ENCODE results near the gene CYSRT1. TPM values are rescaled to one million over a fixed set of nuclear protein-coding genes. Genes with fewer than 3 reads are reported as not detected.

Gene CYSRT1
- total RNA-seq, 1 experiment from 2014 or later = 0.21 TPM

GRCh38 chr9:137220317-137221094 lies 4.5 kb upstream of the CYSRT1 start:
- in situ Hi-C loops (cut with HindIII; ENCODE audit: low pct_unique_long_range_greater_than_20kb, low sequenced_read_pairs) = no loop called here
- DNase-seq (ENCODE audit: low read depth, low spot score) = no peak

- no peak for DNase-seq (ENCODE audit: low read depth, low spot score)
- in situ Hi-C loops (cut with HindIII; ENCODE audit: low pct_unique_long_range_greater_than_20kb, low sequenced_read_pairs) = no loop called here
These were observed 3.9 kb upstream of the CYSRT1 start for GRCh38 chr9:137221095-137221505.

GRCh38 chr9:137221506-137222111 lies 3.4 kb upstream of the CYSRT1 start:
- in situ Hi-C loops (cut with HindIII; ENCODE audit: low pct_unique_long_range_greater_than_20kb, low sequenced_read_pairs) = no loop called here
- no peak for DNase-seq (ENCODE audit: low read depth, low spot score)

- no peak for DNase-seq (ENCODE audit: low read depth, low spot score)
- in situ Hi-C loops (cut with HindIII; ENCODE audit: low pct_unique_long_range_greater_than_20kb, low sequenced_read_pairs) = no loop called here
These were observed 2.5 kb upstream of the CYSRT1 start, which contains the start of gene RNF208 for GRCh38 chr9:137222190-137223077. RNF208 (minus strand) TSS chr9:137222240; CDS start chr9:137221212, 1,028 bp downstream.

GRCh38 chr9:137223078-137223970 lies 1.6 kb upstream of the CYSRT1 start:
- DNase-seq (ENCODE audit: low read depth, low spot score) = peak; percentile 98
- in situ Hi-C loops (cut with HindIII; ENCODE audit: low pct_unique_long_range_greater_than_20kb, low sequenced_read_pairs) = no loop called here

- DNase-seq (ENCODE audit: low read depth, low spot score) = no peak
- in situ Hi-C loops (cut with HindIII; ENCODE audit: low pct_unique_long_range_greater_than_20kb, low sequenced_read_pairs) = no loop called here
These were observed 841 bp downstream of the CYSRT1 start for GRCh38 chr9:137225699-137226331.

- DNase-seq (ENCODE audit: low read depth, low spot score) = no peak
- in situ Hi-C loops (cut with HindIII; ENCODE audit: low pct_unique_long_range_greater_than_20kb, low sequenced_read_pairs) = no loop called here
These were observed 1.5 kb downstream of the CYSRT1 start for GRCh38 chr9:137226338-137227053.

- DNase-seq (ENCODE audit: low read depth, low spot score) = peak; percentile 78
- in situ Hi-C loops (cut with HindIII; ENCODE audit: low pct_unique_long_range_greater_than_20kb, low sequenced_read_pairs) = no loop called here
These were observed 2.3 kb downstream of the CYSRT1 start, which contains the start of gene RNF224 for GRCh38 chr9:137227054-137227852. RNF224 (plus strand) TSS chr9:137227502; CDS start chr9:137228336, 834 bp downstream.

- no peak for DNase-seq (ENCODE audit: low read depth, low spot score)
- in situ Hi-C loops (cut with HindIII; ENCODE audit: low pct_unique_long_range_greater_than_20kb, low sequenced_read_pairs) = no loop called here
These were observed 3.0 kb downstream of the CYSRT1 start for GRCh38 chr9:137227853-137228505.

GRCh38 chr9:137228506-137228967 lies 3.6 kb downstream of the CYSRT1 start:
- in situ Hi-C loops (cut with HindIII; ENCODE audit: low pct_unique_long_range_greater_than_20kb, low sequenced_read_pairs) = no loop called here
- DNase-seq (ENCODE audit: low read depth, low spot score) = no peak

- in situ Hi-C loops (cut with HindIII; ENCODE audit: low pct_unique_long_range_greater_than_20kb, low sequenced_read_pairs) = no loop called here
- no peak for DNase-seq (ENCODE audit: low read depth, low spot score)
These were observed 4.3 kb downstream of the CYSRT1 start for GRCh38 chr9:137228968-137229896.

GRCh38 chr9:137229903-137230704 lies 5.1 kb downstream of the CYSRT1 start:
- in situ Hi-C loops (cut with HindIII; ENCODE audit: low pct_unique_long_range_greater_than_20kb, low sequenced_read_pairs) = no loop called here
- peak; percentile 40 for DNase-seq (ENCODE audit: low read depth, low spot score)

- DNase-seq (ENCODE audit: low read depth, low spot score) = no peak
- in situ Hi-C loops (cut with HindIII; ENCODE audit: low pct_unique_long_range_greater_than_20kb, low sequenced_read_pairs) = no loop called here
These were observed 5.9 kb downstream of the CYSRT1 start, which contains the start of gene SLC34A3 for GRCh38 chr9:137230705-137231371. SLC34A3 (plus strand) TSS chr9:137230901; CDS start chr9:137231703, 802 bp downstream.
